IPS DF 4.7 (cell line): ENCODE results near the gene SOHLH2.

Experiments
- DNase-seq: peaks from one replicate; pipeline ENCODE4 v3.0.0-alpha.2; 2013; ENCODE audit warnings: low spot score; ENCODE audit errors: extremely low read depth

Gene SOHLH2

GRCh38 chr13:36214163-36214921, at the start of gene SOHLH2:
SOHLH2 (minus strand) TSS chr13:36214556; CDS start chr13:36214526, 30 bp downstream.
- no peak for DNase-seq

- DNase-seq, result no peak
Measured at GRCh38 chr13:36261976-36262375, 47.6 kb upstream of the SOHLH2 start.

- no peak for DNase-seq
Measured at GRCh38 chr13:36261011-36261410, 46.7 kb upstream of the SOHLH2 start.

- no peak for DNase-seq
Measured at GRCh38 chr13:36259361-36260137, 45.2 kb upstream of the SOHLH2 start.

- DNase-seq, result no peak
Measured at GRCh38 chr13:36258831-36259230, 44.5 kb upstream of the SOHLH2 start.

GRCh38 chr13:36251526-36251925, 37.2 kb upstream of the SOHLH2 start:
- no peak for DNase-seq

- DNase-seq, result no peak
Measured at GRCh38 chr13:36251017-36251416, 36.7 kb upstream of the SOHLH2 start.

GRCh38 chr13:36248700-36249099, 34.3 kb upstream of the SOHLH2 start:
- no peak for DNase-seq

- no peak for DNase-seq
Measured at GRCh38 chr13:36244990-36245389, 30.6 kb upstream of the SOHLH2 start.

- DNase-seq, result no peak
Measured at GRCh38 chr13:36244073-36244472, 29.7 kb upstream of the SOHLH2 start.

- no peak for DNase-seq
Measured at GRCh38 chr13:36242761-36243160, 28.4 kb upstream of the SOHLH2 start.

GRCh38 chr13:36231236-36231635, 16.9 kb upstream of the SOHLH2 start:
- no peak for DNase-seq

GRCh38 chr13:36224730-36225129, 10.4 kb upstream of the SOHLH2 start:
- DNase-seq, result no peak

- DNase-seq, result no peak
Measured at GRCh38 chr13:36219883-36220282, 5.5 kb upstream of the SOHLH2 start.

- DNase-seq, result no peak
Measured at GRCh38 chr13:36217456-36217855, 3.1 kb upstream of the SOHLH2 start.

GRCh38 chr13:36212789-36213188, 1.6 kb downstream of the SOHLH2 start:
- DNase-seq, result no peak

- no peak for DNase-seq
Measured at GRCh38 chr13:36211567-36211966, 2.8 kb downstream of the SOHLH2 start.

GRCh38 chr13:36210738-36211137, 3.6 kb downstream of the SOHLH2 start:
- DNase-seq, result no peak

- DNase-seq, result no peak
Measured at GRCh38 chr13:36207672-36208071, 6.7 kb downstream of the SOHLH2 start.

- no peak for DNase-seq
Measured at GRCh38 chr13:36193151-36193855, 21.1 kb downstream of the SOHLH2 start.

GRCh38 chr13:36192166-36192565, 22.2 kb downstream of the SOHLH2 start:
- DNase-seq, result no peak

GRCh38 chr13:36190771-36191170, 23.6 kb downstream of the SOHLH2 start:
- DNase-seq, result no peak
